Activated CD8-positive, alpha-beta T cell treated with anti-CD3 and anti-CD28 coated beads, Interleukin-2, amount 10 ng/mL, durations not matched to agents 7 days and 5 days (primary cell): ENCODE measurements around the gene SLC35A5. TPM values are rescaled to one million over a fixed set of nuclear protein-coding genes. Genes with fewer than 3 reads are reported as not detected.

Source experiments
- ATAC-seq: fragments of 150-1000 bp; cut with Tn5 transposase; one replicate; pipeline ENCODE4 v1.10.0; 2021; ENCODE audit warnings: moderate library complexity
- CTCF ChIA-PET: fragments of 350-600 bp; sonication (Branson Sonifier 250); formaldehyde crosslinking; loops from one replicate; lab custom pipeline; 2021; ENCODE audit warnings: antibody characterized with exemption; lab: Charles Lee
- POLR2A ChIA-PET: fragments of 350-600 bp; sonication (Branson Sonifier 250); formaldehyde crosslinking; loops from one replicate; lab custom pipeline; 2021; ENCODE audit warnings: antibody characterized with exemption; lab: Charles Lee
- DNase-seq: peaks from one replicate; pipeline ENCODE4 v3.0.0-alpha.2; 2020
- H3K27ac Mint-ChIP-seq: one replicate; pipeline ENCODE4 v1.8.0; 2021; ENCODE audit warnings: mild to moderate bottlenecking, mixed read lengths
- H3K27me3 Mint-ChIP-seq: one replicate; pipeline ENCODE4 v1.8.0; 2021; ENCODE audit warnings: low read depth, mixed read lengths
- H3K36me3 Mint-ChIP-seq: one replicate; pipeline ENCODE4 v1.8.0; 2021; ENCODE audit warnings: low read depth, mixed read lengths
- H3K4me1 Mint-ChIP-seq: one replicate; pipeline ENCODE4 v1.8.0; 2021; ENCODE audit warnings: low read depth, mixed read lengths
- H3K4me3 Mint-ChIP-seq: one replicate; pipeline ENCODE4 v1.8.0; 2021; ENCODE audit warnings: mild to moderate bottlenecking, mixed read lengths
- H3K9me3 Mint-ChIP-seq: one replicate; pipeline ENCODE4 v1.8.0; 2022; ENCODE audit warnings: mixed read lengths; ENCODE audit not compliant: insufficient read depth
- total RNA-seq, 2 experiments: library from RNA; stranded (reverse); gene quantifications; one replicate each; pipeline ENCODE4 v1.2.3, GENCODE V29; 2021

SLC35A5 gene
- total RNA-seq, 2 experiments from 2014 or later = 20.5 to 21.0 TPM

DNA sequence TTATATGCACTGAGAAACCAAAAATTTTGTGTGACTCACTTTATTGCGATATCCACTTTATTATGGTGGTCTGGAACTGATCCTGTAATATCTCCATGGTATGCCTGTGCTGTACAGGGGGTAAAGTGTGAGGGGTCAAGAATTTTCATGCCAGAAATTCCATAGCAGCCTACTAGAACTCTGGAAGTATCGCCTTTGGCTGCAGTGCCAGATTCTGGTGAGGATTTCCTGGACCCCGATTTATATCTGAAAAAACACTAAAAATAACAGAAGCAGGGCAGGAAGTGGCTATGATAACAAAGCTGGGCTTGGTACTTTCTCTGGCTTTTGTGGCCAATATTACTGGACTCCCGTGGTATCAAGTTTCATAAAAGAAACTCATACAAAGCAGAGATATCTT is 42.7 kb downstream of the SLC35A5 start:
- Mint-ChIP-seq H3K27ac (no peak overlapping the region), H3K36me3 (no peaks in the 10 kb centered on the region), H3K27me3 (peaks cover 10% of the 10 kb centered on the region), H3K4me1 (peaks cover 21% of the 10 kb centered on the region), H3K9me3 (no peaks in the 10 kb centered on the region), H3K4me3 (no peak overlapping the region)
- CTCF ChIA-PET = interaction anchor here (2.4 kb wide), 1 partner anchor 22 kb away, joined by 6 read pairs; no protein-coding TSS in a partner anchor
- ATAC-seq (no peak), DNase-seq (no peak)
- POLR2A ChIA-PET = no interaction called here

DNA sequence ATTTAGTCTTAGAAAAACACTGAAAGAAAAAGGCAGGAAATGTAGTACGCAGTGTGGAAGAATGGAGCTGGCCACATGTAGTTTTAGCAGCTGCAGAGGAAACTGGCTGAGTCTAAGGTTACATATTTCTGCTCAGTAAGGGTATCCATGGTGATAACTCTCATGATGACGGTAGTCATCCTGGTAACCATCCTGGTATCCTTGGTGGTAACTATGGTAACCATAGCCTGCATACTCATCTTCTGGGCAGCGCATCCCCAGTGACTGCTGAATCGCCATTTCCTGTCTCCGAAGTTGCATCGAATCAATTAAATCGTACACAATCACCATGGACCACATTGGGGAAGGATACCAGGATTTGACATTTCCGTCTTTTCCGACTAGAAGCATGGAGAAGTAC is 43.4 kb downstream of the SLC35A5 start:
- ATAC-seq (peak; percentile 64), DNase-seq (no peak)
- no peaks in the 10 kb centered on the region for H3K9me3 Mint-ChIP-seq
- H3K27ac Mint-ChIP-seq = no peak overlapping the region
- ChIA-PET CTCF (interaction anchor here (1.3 to 2.4 kb wide), 2 partner anchors 22 to 369 kb away, joined by 4 to 6 read pairs; partner anchors contain the start of gene CD200R1), POLR2A (no interaction called here)
- peaks cover 21% of the 10 kb centered on the region for H3K4me1 Mint-ChIP-seq
- H3K36me3 Mint-ChIP-seq = no peaks in the 10 kb centered on the region
- H3K4me3 Mint-ChIP-seq = no peak overlapping the region
- peaks cover 10% of the 10 kb centered on the region for H3K27me3 Mint-ChIP-seq

DNA sequence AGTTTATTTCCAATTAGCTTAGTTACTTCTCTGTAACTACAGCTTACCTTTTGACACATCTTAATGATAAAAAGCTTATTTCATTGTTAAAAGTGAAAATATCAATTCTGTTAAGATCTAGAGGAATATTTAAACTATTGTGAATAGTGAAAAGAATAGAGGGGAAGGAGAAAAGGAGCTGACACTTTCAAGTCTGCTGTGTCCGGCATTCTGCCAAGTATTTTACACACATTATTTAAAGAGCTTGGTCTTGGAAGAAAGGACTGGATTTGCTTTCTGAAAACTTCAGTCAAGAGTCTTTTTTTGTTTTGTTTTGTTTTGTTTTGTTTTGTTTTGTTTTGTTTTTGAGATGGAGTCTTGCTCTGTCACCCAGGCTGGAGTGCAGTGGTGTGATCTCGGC is 44.3 kb downstream of the SLC35A5 start:
- CTCF ChIA-PET = interaction anchor here (1.3 to 2.4 kb wide), 2 partner anchors 23 to 369 kb away, joined by 4 to 6 read pairs; partner anchors contain the start of gene CD200R1
- no peaks in the 10 kb centered on the region for H3K36me3 Mint-ChIP-seq
- H3K4me1 Mint-ChIP-seq = peaks cover 21% of the 10 kb centered on the region
- ATAC-seq (no peak), DNase-seq (no peak)
- H3K27me3 Mint-ChIP-seq = peaks cover 11% of the 10 kb centered on the region
- H3K9me3 Mint-ChIP-seq = no peaks in the 10 kb centered on the region
- H3K4me3 Mint-ChIP-seq = no peak overlapping the region
- POLR2A ChIA-PET = no interaction called here
- no peak overlapping the region for H3K27ac Mint-ChIP-seq

- POLR2A ChIA-PET = no interaction called here
- CTCF ChIA-PET = interaction anchor here (1.6 to 2.0 kb wide), 2 partner anchors 9 to 26 kb away, joined by 3 to 11 read pairs; no protein-coding TSS in a partner anchor
Observed at GRCh38 chr3:112607863-112608262, 46.0 kb downstream of the SLC35A5 start.

DNA sequence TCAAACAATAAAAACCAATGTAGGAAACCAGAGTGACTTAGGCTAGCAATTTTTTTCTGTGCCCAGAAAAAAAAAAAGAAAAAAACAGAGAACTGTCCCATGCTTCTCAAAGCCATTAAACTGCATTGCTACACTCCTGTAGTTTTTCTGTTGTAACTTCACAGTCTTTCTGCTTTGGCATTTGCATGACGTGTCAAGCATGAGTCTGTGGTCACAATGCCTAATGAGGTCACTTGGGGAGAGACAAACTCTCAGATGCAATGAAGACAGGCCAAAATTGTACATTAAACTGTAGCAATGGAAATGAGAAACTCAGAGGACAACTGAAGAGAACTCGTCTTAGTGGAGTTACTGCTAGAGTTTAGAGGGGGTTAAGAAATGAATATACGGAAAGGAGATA is 48.3 kb downstream of the SLC35A5 start:
- CTCF ChIA-PET = no interaction called here

More at GRCh38 chr3:112607863-112608262, 46.0 kb downstream of the SLC35A5 start:
- Mint-ChIP-seq H3K27me3 (peaks cover 16% of the 10 kb centered on the region), H3K9me3 (no peaks in the 10 kb centered on the region), H3K27ac (no peak overlapping the region), H3K4me1 (peaks cover 12% of the 10 kb centered on the region), H3K4me3 (no peak overlapping the region), H3K36me3 (no peaks in the 10 kb centered on the region)
- ATAC-seq (no peak), DNase-seq (no peak)

GRCh38 chr3:112611752-112612515 is 50.1 kb downstream of the SLC35A5 start:
- CTCF ChIA-PET = no interaction called here
- Mint-ChIP-seq H3K4me3 (no peak overlapping the region), H3K27me3 (peaks cover 15% of the 10 kb centered on the region), H3K27ac (no peak overlapping the region), H3K36me3 (no peaks in the 10 kb centered on the region), H3K9me3 (no peaks in the 10 kb centered on the region), H3K4me1 (no peaks in the 10 kb centered on the region)
- POLR2A ChIA-PET = no interaction called here
- no peak for DNase-seq
- no peak for ATAC-seq

More for the DNA sequence above, 48.3 kb downstream of the SLC35A5 start:
- H3K9me3 Mint-ChIP-seq = no peaks in the 10 kb centered on the region
- no peak for ATAC-seq
- H3K36me3 Mint-ChIP-seq = no peaks in the 10 kb centered on the region
- no peak overlapping the region for H3K27ac Mint-ChIP-seq
- H3K4me3 Mint-ChIP-seq = no peak overlapping the region
- DNase-seq = no peak
- peaks cover 6% of the 10 kb centered on the region for H3K4me1 Mint-ChIP-seq
- H3K27me3 Mint-ChIP-seq = peaks cover 15% of the 10 kb centered on the region
- POLR2A ChIA-PET = no interaction called here

GRCh38 chr3:112615989-112616731 is 54.3 kb downstream of the SLC35A5 start:
- Mint-ChIP-seq H3K4me1 (no peaks in the 10 kb centered on the region), H3K36me3 (no peaks in the 10 kb centered on the region), H3K4me3 (no peak overlapping the region), H3K27ac (no peak overlapping the region), H3K9me3 (no peaks in the 10 kb centered on the region), H3K27me3 (peaks cover 8% of the 10 kb centered on the region)
- ATAC-seq = no peak
- POLR2A ChIA-PET = no interaction called here
- CTCF ChIA-PET = interaction anchor here (1.0 to 1.5 kb wide), 2 partner anchors 9 to 119 kb away, joined by 3 to 4 read pairs; no protein-coding TSS in a partner anchor
- no peak for DNase-seq

GRCh38 chr3:112617285-112617684 is 55.4 kb downstream of the SLC35A5 start:
- no peak overlapping the region for H3K27ac Mint-ChIP-seq
- H3K4me3 Mint-ChIP-seq = no peak overlapping the region
- peaks cover 6% of the 10 kb centered on the region for H3K27me3 Mint-ChIP-seq
- H3K36me3 Mint-ChIP-seq = no peaks in the 10 kb centered on the region
- H3K4me1 Mint-ChIP-seq = no peaks in the 10 kb centered on the region
- ChIA-PET CTCF (no interaction called here), POLR2A (no interaction called here)
- no peak for ATAC-seq
- DNase-seq = no peak
- no peaks in the 10 kb centered on the region for H3K9me3 Mint-ChIP-seq

DNA sequence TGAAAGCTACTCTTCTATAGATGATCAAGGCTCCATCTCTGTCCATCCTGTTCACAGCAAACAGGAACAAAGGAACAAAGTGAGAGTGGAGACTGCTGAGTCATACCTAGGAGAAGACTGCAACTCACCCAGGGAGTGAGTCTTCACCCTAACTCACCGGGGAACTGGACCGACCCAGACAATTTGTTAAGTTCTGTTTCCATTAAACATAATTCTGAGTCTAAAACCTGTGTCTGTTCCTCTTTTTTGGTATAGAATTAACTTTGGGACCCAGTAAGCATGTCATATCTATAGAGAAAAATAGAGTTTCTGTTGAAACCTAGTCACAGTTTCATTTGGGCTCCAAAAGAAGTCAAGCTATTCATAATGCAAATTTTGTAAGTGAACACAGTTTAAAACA is 57.5 kb downstream of the SLC35A5 start:
- CTCF ChIA-PET = no interaction called here
- Mint-ChIP-seq H3K36me3 (no peaks in the 10 kb centered on the region), H3K4me1 (no peaks in the 10 kb centered on the region), H3K9me3 (no peaks in the 10 kb centered on the region), H3K27me3 (peaks cover 12% of the 10 kb centered on the region), H3K4me3 (no peak overlapping the region), H3K27ac (no peak overlapping the region)
- ATAC-seq (no peak), DNase-seq (no peak)
- POLR2A ChIA-PET = no interaction called here

- Mint-ChIP-seq H3K27me3 (peaks cover 18% of the 10 kb centered on the region), H3K4me3 (no peak overlapping the region), H3K36me3 (no peaks in the 10 kb centered on the region), H3K9me3 (no peaks in the 10 kb centered on the region), H3K4me1 (no peaks in the 10 kb centered on the region), H3K27ac (no peak overlapping the region)
- CTCF ChIA-PET = interaction anchor here (1.1 kb wide), 1 partner anchor 12 kb away, joined by 3 read pairs; no protein-coding TSS in a partner anchor
- POLR2A ChIA-PET = no interaction called here
- DNase-seq (no peak), ATAC-seq (no peak)
Observed at GRCh38 chr3:112623213-112623612, 61.4 kb downstream of the SLC35A5 start.

- H3K9me3 Mint-ChIP-seq = no peaks in the 10 kb centered on the region
- H3K4me3 Mint-ChIP-seq = no peak overlapping the region
- CTCF ChIA-PET = no interaction called here
- H3K27me3 Mint-ChIP-seq = peaks cover 18% of the 10 kb centered on the region
- H3K4me1 Mint-ChIP-seq = no peaks in the 10 kb centered on the region
- POLR2A ChIA-PET = no interaction called here
- no peak overlapping the region for H3K27ac Mint-ChIP-seq
- H3K36me3 Mint-ChIP-seq = no peaks in the 10 kb centered on the region
- DNase-seq (no peak), ATAC-seq (no peak)
Observed at GRCh38 chr3:112623717-112624116, 61.9 kb downstream of the SLC35A5 start.

DNA sequence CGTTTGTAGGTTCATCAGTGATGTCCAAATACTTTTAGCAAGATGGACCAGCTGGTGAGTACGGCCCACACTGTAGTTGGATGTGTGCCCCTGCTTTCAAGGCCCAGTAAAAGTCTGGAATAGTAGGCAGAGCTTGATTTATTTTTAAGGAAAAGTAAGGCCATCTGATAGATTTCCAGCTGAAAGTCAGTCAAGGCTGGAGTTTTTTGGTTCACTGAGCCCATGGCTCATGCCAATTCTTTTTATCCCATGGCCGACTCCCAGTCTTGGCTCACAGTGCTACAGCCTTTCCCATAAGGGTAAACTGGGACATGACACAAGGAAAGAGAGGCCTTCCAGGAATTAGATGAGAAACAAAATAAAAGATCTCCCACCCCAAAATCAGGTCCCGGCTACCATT is 65.6 kb downstream of the SLC35A5 start:
- Mint-ChIP-seq H3K27me3 (peaks cover 15% of the 10 kb centered on the region), H3K36me3 (no peaks in the 10 kb centered on the region), H3K27ac (no peak overlapping the region), H3K4me3 (no peak overlapping the region), H3K9me3 (no peaks in the 10 kb centered on the region), H3K4me1 (no peaks in the 10 kb centered on the region)
- ChIA-PET POLR2A (no interaction called here), CTCF (interaction anchor here (1.6 to 4.0 kb wide), 2 partner anchors 15 to 113 kb away, joined by 3 to 11 read pairs; no protein-coding TSS in a partner anchor)
- ATAC-seq (no peak), DNase-seq (no peak)
